H54 (cell line): ENCODE results near the gene RPL37.

Experiments used
- DNase-seq: peaks from one replicate; pipeline ENCODE4 v3.0.0; 2011; ENCODE audit warnings: low spot score, mixed read lengths; ENCODE audit not compliant: insufficient read length
- FAIRE-seq: peaks from 3 replicates; lab custom pipeline; 2011; peaks lifted over from hg19 to GRCh38; lab: Jason Lieb, UNC
- POLR2A ChIP-seq: IDR thresholded peaks from 2 replicates; pipeline ENCODE4 v1.6.1; 2011; ENCODE audit warnings: low read depth, mild to moderate bottlenecking, low read length

The RPL37 gene

DNA sequence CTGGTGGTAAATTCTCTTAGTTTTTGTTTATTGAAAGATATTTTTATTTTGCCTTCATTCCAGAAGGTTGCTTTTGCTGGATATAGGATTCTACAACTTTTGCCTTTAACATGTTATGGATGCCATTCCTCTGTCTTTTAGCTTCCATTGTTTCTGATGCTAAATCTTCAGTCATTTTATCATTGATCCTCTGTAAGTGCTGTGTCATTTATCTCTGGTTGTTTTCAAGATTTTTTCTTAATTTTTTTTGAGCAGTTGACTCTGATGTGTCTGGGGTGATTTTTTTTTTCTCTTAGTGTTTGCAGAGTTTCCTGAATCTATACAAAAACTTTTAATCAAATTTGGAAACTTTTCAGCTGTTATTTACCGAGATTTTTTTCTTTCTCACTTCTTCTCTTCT lies 12.5 kb upstream of the RPL37 start:
- FAIRE-seq, result no peak
- no peak for DNase-seq
- no peak for TF ChIP-seq POLR2A

DNA sequence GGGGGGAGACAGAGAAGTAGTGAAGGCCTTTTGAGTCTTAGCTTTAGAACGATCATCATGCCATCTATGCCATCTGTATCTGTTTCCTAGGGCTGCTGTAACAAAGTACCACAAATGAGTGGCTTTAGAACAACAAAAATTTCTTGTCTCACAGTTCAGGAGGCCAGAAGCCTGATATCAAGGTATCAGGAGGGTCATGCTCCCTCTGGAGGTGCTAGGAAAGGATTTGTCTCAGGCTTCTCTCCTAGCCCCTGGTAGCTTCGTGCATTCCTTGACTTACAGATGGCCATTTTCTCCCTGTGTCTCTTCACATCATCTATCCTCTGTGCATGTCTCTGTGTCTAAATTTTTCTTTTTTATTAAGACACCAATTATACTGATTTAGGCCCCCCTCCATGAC lies 11.3 kb upstream of the RPL37 start:
- FAIRE-seq (no peak), DNase-seq (no peak)
- no peak for TF ChIP-seq POLR2A

DNA sequence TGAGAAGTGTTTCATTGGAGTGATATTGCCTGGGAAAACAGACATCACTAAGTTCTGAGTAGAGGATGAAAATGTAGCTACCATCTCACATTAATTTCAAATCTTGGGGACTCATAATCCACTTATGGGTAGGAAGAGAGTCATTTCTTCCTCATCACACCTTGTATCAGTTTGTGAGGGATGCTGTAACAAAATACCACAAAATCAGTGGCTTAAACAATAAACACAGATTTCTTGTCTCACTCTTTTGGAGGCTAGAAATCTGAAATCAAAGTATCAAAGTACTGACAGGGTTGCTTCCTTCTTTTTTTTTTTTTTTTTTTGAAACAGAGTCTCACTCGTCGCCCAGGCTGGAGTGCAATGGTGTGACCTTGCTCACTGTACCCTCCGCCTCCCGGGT lies 9.5 kb upstream of the RPL37 start:
- no peak for FAIRE-seq
- no peak for DNase-seq
- no peak for TF ChIP-seq POLR2A

DNA sequence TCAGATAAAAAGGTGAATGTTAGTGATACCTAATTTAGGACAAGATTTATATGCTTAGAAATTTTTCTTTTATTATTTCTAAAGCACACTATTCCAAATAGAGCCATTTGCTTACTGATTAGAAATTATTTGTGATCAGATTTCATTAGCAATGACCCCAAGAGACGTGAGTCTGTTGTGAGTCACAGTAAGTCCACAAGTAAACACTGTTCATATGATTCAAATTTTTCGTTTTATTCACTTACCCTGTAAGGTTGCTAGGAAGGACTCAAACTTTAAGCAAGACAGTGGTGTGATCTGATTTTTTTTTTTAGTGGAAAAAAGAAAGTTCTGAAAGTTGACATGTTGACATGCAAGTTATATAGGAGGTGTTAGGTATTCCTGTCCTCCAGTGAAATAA lies 7.3 kb upstream of the RPL37 start:
- FAIRE-seq, result peak; percentile 89

DNA sequence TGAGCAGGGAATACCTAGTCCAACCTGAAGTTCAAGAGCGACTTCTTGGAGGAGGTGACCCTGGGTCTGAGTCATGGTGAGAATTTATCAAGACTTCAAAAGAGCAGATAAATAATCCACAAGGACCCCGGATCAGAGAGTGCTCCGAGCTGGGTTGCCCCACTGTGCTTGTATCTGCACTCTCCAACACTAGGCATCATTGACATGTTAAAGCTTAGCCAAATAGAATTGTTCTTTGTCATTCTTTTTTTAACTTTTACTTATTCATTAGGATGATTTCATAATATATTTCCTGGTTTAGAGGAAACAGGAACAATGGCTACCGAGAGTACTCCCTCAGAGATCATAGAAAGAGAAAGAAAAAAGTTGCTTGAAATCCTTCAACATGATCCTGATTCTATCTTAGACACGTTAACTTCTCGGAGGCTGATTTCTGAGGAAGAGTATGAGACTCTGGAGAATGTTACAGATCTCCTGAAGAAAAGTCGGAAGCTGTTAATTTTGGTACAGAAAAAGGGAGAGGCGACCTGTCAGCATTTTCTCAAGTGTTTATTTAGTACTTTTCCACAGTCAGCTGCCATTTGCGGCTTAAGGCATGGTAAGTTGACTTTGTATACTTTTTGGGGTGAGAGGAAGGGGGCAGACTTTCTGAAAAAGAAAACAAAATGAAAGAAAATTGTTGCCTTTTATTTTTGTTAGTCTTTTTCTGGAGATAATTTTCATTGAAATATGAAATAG lies 6.2 kb upstream of the RPL37 start, which contains the start of gene CARD6:
Gene CARD6 (plus strand): TSS at position 300 of the 738 bp plus-strand sequence. CDS start 16 bp downstream, at position 316.
- peak; percentile 26 for DNase-seq
- no peak for TF ChIP-seq POLR2A
- peak; percentile 81 for FAIRE-seq

More for the DNA sequence above, 7.3 kb upstream of the RPL37 start:
- DNase-seq, result no peak
- no peak for TF ChIP-seq POLR2A

DNA sequence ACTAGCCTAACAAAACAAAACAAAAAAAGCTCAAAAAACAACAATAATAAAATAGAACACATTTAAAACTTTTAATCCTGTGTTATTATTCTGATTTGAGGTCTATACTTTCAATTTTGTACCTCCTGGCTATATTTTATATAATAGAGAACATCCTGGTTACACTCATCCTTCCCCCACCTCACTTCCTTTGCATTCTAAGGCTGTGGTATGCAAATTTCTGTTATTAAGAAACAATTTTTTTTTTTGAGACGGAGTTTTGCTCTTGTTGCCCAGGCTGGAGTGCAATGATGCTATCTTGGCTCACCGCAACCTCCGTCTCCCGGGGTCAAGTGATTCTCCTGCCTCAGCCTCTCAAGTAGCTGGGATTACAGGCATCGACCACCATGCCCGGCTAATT lies 3.1 kb upstream of the RPL37 start:
- no peak for TF ChIP-seq POLR2A
- no peak for FAIRE-seq
- DNase-seq, result no peak

DNA sequence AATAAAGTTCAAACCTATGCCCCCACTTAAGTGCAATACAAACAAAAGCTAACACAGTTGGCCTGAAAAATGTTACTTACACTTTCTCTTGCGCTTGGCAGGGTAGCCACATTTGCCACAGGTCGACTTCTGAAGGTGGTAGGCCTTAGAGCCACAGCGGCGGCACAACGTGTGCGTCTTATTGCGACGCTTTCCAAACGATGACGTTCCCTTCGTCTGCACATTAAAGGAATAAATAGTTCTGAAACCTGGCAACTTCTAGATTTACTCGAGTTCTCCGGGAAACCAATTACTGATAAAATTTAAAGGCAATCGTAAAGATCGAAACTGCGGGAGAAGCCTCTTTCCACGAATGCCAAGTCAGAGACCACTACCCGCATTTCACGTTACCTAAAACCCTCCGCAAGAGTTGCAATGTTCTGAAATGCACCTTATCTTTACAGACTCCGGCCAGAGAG lies 602 bp downstream of the RPL37 start:
- no peak for DNase-seq
- TF ChIP-seq POLR2A, result no peak
- FAIRE-seq, result no peak

DNA sequence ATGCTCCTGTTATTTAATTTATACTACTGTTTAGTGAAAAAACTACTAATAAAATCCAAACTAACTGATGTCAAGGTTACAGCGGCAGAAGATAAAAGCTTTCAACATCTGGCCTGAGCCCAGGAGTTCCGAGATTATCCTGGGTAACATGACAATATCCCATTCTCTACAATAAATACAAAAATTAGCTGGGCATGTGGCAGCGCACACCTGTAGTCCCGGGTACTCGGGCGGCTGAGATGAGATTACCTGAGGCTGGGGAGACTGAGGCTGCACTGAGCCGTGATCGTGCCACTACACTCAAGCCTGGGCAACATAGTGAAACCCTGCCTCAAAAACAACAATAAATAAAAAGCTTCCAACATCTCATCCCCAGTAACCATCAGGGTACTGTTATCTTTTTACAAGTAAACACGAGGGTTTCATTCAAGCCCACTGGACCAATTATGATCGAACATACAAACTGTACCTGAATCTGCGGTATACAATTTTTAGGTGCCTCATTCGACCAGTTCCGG lies 1.3 kb downstream of the RPL37 start:
- no peak for TF ChIP-seq POLR2A
- FAIRE-seq (no peak), DNase-seq (no peak)

DNA sequence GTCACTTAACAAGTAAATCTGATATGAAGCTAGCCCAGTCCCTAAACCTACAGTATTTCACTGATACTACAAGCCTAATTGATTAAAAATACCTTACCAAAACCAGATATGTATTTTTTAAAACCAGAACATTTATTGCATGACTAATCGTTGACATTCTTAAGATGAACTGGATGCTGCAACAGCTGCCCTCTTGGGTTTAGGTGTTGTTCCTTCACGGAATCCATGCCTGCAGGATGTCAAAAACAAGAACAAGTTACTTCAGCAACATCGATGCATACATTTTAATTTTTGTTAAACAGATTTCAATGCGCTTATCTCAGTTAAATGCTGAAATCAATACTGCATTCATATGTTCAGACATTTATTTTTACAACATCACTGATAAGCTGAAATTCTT lies 2.7 kb downstream of the RPL37 start:
- FAIRE-seq (no peak), DNase-seq (no peak)

DNA sequence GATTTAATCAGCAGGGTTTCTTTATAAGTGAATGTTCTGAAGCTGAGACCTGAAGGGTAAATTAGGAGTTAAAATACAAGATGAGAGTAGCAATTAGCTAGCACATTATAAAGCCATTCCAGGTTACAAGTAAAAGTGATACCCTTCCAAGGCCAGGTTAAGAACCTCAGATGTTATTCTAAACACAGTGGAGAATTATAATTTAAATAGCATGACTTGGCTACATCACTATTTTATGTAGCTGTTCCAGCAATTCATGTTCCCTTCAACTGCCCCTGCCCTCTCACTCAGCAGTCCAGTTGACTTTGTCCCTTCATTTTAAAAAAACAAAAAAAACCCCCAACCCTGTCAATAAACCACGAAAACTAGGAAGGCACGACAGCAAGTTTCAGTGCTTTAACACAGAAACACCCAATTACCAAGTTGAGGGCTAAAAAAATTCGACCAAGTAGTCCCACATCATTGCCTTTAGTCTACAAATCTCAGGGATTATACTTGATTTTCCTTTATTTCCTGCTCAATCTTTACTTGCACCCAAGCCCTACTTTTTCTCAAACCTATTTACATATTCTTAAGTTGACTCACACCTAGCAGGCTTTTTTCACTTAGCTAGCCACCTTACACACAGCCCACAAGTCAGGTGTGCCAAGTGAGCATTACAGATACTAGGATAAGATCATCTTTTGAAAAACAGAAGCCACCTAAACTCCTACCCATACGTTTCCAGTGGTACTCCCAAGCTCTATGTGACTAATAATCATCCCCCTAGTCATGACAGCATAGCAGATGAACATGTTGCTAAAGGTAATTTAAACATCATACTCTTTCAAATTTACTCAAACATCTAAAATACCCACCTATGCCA lies 3.4 kb downstream of the RPL37 start:
- TF ChIP-seq POLR2A, result no peak
- FAIRE-seq, result no peak
- no peak for DNase-seq

More for the DNA sequence above, 2.7 kb downstream of the RPL37 start:
- no peak for TF ChIP-seq POLR2A

DNA sequence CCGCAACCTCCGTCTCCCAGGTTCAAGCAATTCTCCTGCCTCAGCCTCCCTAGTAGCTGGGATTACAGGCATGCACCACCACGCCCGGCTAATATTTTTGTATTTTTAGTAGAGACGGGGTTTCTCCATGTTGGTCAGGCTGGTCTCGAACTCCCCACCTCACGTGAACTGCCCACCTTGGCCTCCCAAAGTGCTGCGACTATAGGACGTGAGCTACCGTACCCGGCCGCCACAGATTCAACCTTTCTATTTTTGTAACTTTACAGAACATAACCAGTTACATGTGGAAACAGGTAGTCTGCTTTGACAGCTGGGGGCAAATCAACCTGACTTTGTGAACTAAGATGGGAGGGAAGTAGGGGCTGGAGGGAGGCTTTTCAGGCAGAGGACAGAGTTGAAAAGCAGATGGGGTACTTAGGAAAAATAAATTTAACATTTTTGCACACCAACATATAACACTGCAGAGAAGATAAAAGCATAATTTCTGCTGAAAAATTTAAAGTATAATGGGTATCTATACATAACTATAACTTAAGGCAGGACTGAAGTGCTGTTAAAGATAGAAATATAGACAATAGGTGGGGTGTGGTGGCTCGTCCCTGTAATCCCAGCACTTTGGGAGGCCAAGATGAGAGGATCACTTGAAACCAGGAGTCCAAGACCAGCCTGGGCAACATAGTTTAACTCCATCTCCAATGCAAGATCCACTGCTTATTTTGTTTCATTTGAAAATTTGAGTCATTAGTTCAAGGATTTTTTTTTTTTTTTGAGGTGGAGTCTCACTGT lies 5.1 kb downstream of the RPL37 start:
- DNase-seq (no peak), FAIRE-seq (no peak)
- no peak for TF ChIP-seq POLR2A

DNA sequence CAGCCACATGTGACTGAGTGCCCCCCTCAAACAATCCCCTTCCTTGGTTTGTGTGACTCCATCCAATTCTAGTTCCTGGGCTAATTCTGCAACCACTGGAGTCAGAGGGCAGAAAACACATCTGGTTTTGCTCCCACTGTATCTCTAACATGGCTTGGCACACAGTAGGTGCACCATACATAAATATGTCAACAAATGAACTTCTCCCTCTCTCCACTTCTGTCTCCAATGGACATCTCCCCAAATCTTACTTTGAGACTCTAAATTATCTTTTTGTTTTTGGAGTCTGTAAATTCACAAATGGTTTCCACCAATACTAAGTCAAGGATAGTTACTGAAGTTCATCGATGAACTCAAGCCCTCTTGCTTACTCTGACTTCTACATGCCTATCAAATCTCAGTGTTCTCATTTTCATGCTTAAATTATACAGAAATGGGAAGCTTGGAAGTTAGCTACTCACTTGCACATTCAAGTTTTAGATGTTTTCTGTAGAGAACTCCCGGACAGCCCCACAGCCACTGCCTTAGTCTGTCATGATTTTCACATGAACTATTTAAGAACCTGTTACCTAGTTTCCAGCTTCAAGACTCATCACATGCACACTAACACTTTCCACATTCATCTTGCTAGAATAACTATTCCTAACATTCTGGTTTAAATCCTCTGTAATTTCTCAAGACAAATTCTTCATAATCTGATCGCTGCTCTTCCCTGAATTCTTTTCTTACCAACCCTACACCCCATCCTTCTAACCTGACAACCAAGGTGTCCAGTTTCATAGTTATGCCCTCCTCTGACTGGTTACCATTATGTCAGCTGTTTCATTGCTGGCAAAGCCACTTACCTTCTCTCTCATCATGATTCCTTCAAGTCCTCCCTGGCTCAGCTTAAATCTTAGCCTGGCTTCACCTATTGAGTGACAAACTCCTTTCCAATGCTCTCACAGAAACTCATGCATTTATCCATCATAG lies 6.0 kb downstream of the RPL37 start:
- no peak for TF ChIP-seq POLR2A
- DNase-seq, result no peak
- FAIRE-seq, result no peak
